ENCODE measurements around the gene CHMP1B. TPM values are rescaled to one million over a fixed set of nuclear protein-coding genes. Genes with fewer than 3 reads are reported as not detected.

Gene CHMP1B
- total RNA-seq, 4 donors from 2014 or later = 53.9 to 123 (median 80.4) TPM

- DNase-seq (ENCODE audit: low spot score in 2 of 2) = no peak
- H3K9me3 ChIP-seq = no peaks in the 10 kb centered on the region
- 72% methylated on average over 5 of the region's 5 CpGs for WGBS
- H3K36me3 ChIP-seq = no peaks in the 10 kb centered on the region
- H3K27me3 ChIP-seq = no peaks in the 10 kb centered on the region
- no peaks in the 10 kb centered on the region for H3K4me1 ChIP-seq
- TF ChIP-seq, protein P1, sequence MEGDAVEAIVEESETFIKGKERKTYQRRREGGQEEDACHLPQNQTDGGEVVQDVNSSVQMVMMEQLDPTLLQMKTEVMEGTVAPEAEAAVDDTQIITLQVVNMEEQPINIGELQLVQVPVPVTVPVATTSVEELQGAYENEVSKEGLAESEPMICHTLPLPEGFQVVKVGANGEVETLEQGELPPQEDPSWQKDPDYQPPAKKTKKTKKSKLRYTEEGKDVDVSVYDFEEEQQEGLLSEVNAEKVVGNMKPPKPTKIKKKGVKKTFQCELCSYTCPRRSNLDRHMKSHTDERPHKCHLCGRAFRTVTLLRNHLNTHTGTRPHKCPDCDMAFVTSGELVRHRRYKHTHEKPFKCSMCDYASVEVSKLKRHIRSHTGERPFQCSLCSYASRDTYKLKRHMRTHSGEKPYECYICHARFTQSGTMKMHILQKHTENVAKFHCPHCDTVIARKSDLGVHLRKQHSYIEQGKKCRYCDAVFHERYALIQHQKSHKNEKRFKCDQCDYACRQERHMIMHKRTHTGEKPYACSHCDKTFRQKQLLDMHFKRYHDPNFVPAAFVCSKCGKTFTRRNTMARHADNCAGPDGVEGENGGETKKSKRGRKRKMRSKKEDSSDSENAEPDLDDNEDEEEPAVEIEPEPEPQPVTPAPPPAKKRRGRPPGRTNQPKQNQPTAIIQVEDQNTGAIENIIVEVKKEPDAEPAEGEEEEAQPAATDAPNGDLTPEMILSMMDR (IDR thresholded peaks at IDR 0.05) = no peak
- TF ChIP-seq POLR2AphosphoS5 (IDR thresholded peaks at IDR 0.05) = no peak
- no peak for TF ChIP-seq POLR2A (IDR thresholded peaks at IDR 0.05)
- no peak for TF ChIP-seq EP300 (IDR thresholded peaks at IDR 0.05)
- H3K4me3 ChIP-seq = no peak overlapping the region
- H3K27ac ChIP-seq = no peak overlapping the region
Measured at GRCh38 chr18:11823545-11823944, 27.7 kb upstream of the CHMP1B start.

GRCh38 chr18:11826836-11827235 lies 24.4 kb upstream of the CHMP1B start:
- no peaks in the 10 kb centered on the region for H3K36me3 ChIP-seq

GRCh38 chr18:11828786-11829432 lies 22.3 kb upstream of the CHMP1B start:
- no peaks in the 10 kb centered on the region for H3K9me3 ChIP-seq
- no peaks in the 10 kb centered on the region for H3K36me3 ChIP-seq
- no peak for DNase-seq (ENCODE audit: low spot score in 2 of 2)
- H3K27ac ChIP-seq = no peak overlapping the region
- H3K4me3 ChIP-seq = no peak overlapping the region
- WGBS = 72% methylated on average over 6 of the region's 6 CpGs
- H3K4me1 ChIP-seq = no peaks in the 10 kb centered on the region
- TF ChIP-seq, protein P1 (IDR thresholded peaks at IDR 0.05) = no peak
- TF ChIP-seq POLR2A (IDR thresholded peaks at IDR 0.05) = no peak
- TF ChIP-seq EP300 (IDR thresholded peaks at IDR 0.05) = no peak
- no peak for TF ChIP-seq POLR2AphosphoS5 (IDR thresholded peaks at IDR 0.05)
- no peaks in the 10 kb centered on the region for H3K27me3 ChIP-seq

More at GRCh38 chr18:11826836-11827235, 24.4 kb upstream of the CHMP1B start:
- H3K4me3 ChIP-seq = no peak overlapping the region
- no peak for TF ChIP-seq POLR2A (IDR thresholded peaks at IDR 0.05)
- TF ChIP-seq POLR2AphosphoS5 (IDR thresholded peaks at IDR 0.05) = no peak
- TF ChIP-seq EP300 (IDR thresholded peaks at IDR 0.05) = no peak
- TF ChIP-seq, protein P1 (IDR thresholded peaks at IDR 0.05) = no peak
- no peaks in the 10 kb centered on the region for H3K4me1 ChIP-seq
- no peaks in the 10 kb centered on the region for H3K9me3 ChIP-seq
- WGBS = 90% methylated on average over 12 of the region's 12 CpGs
- H3K27me3 ChIP-seq = no peaks in the 10 kb centered on the region
- no peak overlapping the region for H3K27ac ChIP-seq
- no peak for DNase-seq (ENCODE audit: low spot score in 2 of 2)

GRCh38 chr18:11830585-11830984 lies 20.6 kb upstream of the CHMP1B start:
- WGBS = 97% methylated on average over 4 of the region's 4 CpGs
- Histone ChIP-seq H3K36me3 (no peaks in the 10 kb centered on the region), H3K9me3 (no peaks in the 10 kb centered on the region), H3K27me3 (no peaks in the 10 kb centered on the region), H3K4me3 (no peak overlapping the region), H3K4me1 (no peaks in the 10 kb centered on the region), H3K27ac (no peak overlapping the region)
- TF ChIP-seq, protein P1 (IDR thresholded peaks at IDR 0.05) = no peak
- TF ChIP-seq EP300 (IDR thresholded peaks at IDR 0.05) (no peak), POLR2A (IDR thresholded peaks at IDR 0.05) (no peak), POLR2AphosphoS5 (IDR thresholded peaks at IDR 0.05) (no peak)
- DNase-seq (ENCODE audit: low spot score in 2 of 2) = no peak

GRCh38 chr18:11831921-11832320 lies 19.3 kb upstream of the CHMP1B start:
- no peaks in the 10 kb centered on the region for H3K27me3 ChIP-seq
- H3K36me3 ChIP-seq = no peaks in the 10 kb centered on the region
- WGBS = 73% methylated on average over 3 of the region's 3 CpGs
- TF ChIP-seq, protein P1 (IDR thresholded peaks at IDR 0.05) = no peak
- no peak for TF ChIP-seq POLR2AphosphoS5 (IDR thresholded peaks at IDR 0.05)
- no peak for TF ChIP-seq POLR2A (IDR thresholded peaks at IDR 0.05)
- TF ChIP-seq EP300 (IDR thresholded peaks at IDR 0.05) = no peak
- no peak overlapping the region for H3K4me3 ChIP-seq
- H3K9me3 ChIP-seq = no peaks in the 10 kb centered on the region
- no peak for DNase-seq (ENCODE audit: low spot score in 2 of 2)
- H3K4me1 ChIP-seq = no peaks in the 10 kb centered on the region
- no peak overlapping the region for H3K27ac ChIP-seq
